ENCODE measurements around the gene SNRK. TPM values are rescaled to one million over a fixed set of nuclear protein-coding genes. Genes with fewer than 3 reads are reported as not detected.

The SNRK gene
- total RNA-seq, 1 donor from 2014 or later = 26.1 TPM

DNA sequence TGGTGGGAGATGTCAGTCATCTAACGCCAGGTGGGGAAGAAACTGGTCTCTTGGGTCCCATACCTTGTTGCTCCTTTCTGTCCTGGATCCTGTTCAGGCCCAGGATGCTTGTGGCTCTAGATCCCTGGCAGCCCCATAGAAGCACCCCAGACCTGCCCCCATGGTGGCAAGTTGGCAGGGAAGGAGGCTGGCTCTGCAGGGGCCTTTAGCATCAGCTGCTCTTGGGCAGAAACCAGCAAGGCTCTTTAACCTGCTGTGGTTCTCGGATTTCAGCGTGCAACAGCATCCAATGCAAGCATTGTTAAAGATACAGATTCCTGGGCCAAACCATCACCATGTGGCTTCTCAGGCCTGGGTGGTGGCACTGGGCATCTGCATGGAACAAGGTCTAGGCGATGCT lies 75.8 kb downstream of the SNRK start:
- no peak for DNase-seq (ENCODE audit: low spot score)
- H3K27me3 Mint-ChIP-seq (ENCODE audit: insufficient read depth, low read depth) = peaks cover 7% of the 10 kb centered on the region

DNA sequence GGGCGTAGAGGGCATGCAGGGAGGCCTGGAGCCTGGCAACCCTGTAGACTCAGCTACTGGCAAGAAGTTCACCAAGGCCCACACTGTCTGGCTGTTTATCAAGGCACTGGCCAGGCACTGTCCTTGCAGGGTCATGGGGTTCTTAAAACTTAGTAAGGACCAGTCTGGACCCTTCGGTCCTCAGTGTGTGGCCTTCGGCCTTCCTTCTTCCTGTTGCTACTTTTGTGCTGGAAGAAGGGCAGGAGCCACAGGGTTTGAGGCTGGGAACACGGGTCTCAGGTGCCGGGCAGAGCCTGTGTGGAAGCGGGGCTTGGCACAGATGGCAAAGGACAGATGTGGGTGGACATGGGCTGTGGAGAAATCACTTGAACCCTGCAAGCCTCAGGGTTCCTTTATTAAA lies 76.6 kb downstream of the SNRK start:
- no peak overlapping the region for H3K9ac ChIP-seq
- Mint-ChIP-seq H3K27ac (peak overlapping the region; percentile 57), H3K36me3 (peaks cover 7% of the 10 kb centered on the region), H3K27me3 (ENCODE audit: insufficient read depth, low read depth) (peaks cover 10% of the 10 kb centered on the region), H3K9me3 (peaks cover 2% of the 10 kb centered on the region), H3K4me1 (no peaks in the 10 kb centered on the region), H3K4me3 (no peak overlapping the region)
- no peaks in the 10 kb centered on the region for H3K4me1 ChIP-seq
- peaks cover 6% of the 10 kb centered on the region for H3F3A ChIP-seq (ENCODE audit: low read depth)
- H3K79me2 ChIP-seq (ENCODE audit: low read depth) = no peaks in the 10 kb centered on the region
- no peak overlapping the region for H3K4me2 ChIP-seq
- DNase-seq (ENCODE audit: low spot score) = no peak
- no peak overlapping the region for H2AFZ ChIP-seq (replicated peaks)
- H3K27me3 ChIP-seq = no peaks in the 10 kb centered on the region
- H3K27ac ChIP-seq = no peak overlapping the region
- H3K36me3 ChIP-seq = no peaks in the 10 kb centered on the region
- no peak for TF ChIP-seq EZH2 (IDR thresholded peaks at IDR 0.05)
- TF ChIP-seq EZH2phosphoT487 (IDR thresholded peaks at IDR 0.05) = no peak
- H3K4me3 ChIP-seq = no peak overlapping the region
- no peaks in the 10 kb centered on the region for H4K20me1 ChIP-seq (ENCODE audit: low read depth)
- H3K9me3 ChIP-seq (ENCODE audit: low read depth) = no peaks in the 10 kb centered on the region

More for the DNA sequence above, 75.8 kb downstream of the SNRK start:
- H3K27me3 ChIP-seq = no peaks in the 10 kb centered on the region
- H3F3A ChIP-seq (ENCODE audit: low read depth) = peaks cover 6% of the 10 kb centered on the region
- H3K4me2 ChIP-seq = no peak overlapping the region
- H3K4me3 ChIP-seq = no peak overlapping the region
- Mint-ChIP-seq H3K36me3 (peaks cover 7% of the 10 kb centered on the region), H3K27ac (no peak overlapping the region), H3K4me3 (no peak overlapping the region), H3K9me3 (peaks cover 2% of the 10 kb centered on the region), H3K4me1 (no peaks in the 10 kb centered on the region)
- no peaks in the 10 kb centered on the region for H4K20me1 ChIP-seq (ENCODE audit: low read depth)
- no peak overlapping the region for H3K9ac ChIP-seq
- H2AFZ ChIP-seq (replicated peaks) = no peak overlapping the region
- H3K79me2 ChIP-seq (ENCODE audit: low read depth) = no peaks in the 10 kb centered on the region
- no peaks in the 10 kb centered on the region for H3K36me3 ChIP-seq
- TF ChIP-seq, protein P1, sequence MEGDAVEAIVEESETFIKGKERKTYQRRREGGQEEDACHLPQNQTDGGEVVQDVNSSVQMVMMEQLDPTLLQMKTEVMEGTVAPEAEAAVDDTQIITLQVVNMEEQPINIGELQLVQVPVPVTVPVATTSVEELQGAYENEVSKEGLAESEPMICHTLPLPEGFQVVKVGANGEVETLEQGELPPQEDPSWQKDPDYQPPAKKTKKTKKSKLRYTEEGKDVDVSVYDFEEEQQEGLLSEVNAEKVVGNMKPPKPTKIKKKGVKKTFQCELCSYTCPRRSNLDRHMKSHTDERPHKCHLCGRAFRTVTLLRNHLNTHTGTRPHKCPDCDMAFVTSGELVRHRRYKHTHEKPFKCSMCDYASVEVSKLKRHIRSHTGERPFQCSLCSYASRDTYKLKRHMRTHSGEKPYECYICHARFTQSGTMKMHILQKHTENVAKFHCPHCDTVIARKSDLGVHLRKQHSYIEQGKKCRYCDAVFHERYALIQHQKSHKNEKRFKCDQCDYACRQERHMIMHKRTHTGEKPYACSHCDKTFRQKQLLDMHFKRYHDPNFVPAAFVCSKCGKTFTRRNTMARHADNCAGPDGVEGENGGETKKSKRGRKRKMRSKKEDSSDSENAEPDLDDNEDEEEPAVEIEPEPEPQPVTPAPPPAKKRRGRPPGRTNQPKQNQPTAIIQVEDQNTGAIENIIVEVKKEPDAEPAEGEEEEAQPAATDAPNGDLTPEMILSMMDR (IDR thresholded peaks at IDR 0.05) = no peak
- no peak for TF ChIP-seq EZH2phosphoT487 (IDR thresholded peaks at IDR 0.05)
- no peak for TF ChIP-seq EZH2 (IDR thresholded peaks at IDR 0.05)
- no peaks in the 10 kb centered on the region for H3K4me1 ChIP-seq
- no peaks in the 10 kb centered on the region for H3K9me3 ChIP-seq (ENCODE audit: low read depth)
- no peak overlapping the region for H3K27ac ChIP-seq

DNA sequence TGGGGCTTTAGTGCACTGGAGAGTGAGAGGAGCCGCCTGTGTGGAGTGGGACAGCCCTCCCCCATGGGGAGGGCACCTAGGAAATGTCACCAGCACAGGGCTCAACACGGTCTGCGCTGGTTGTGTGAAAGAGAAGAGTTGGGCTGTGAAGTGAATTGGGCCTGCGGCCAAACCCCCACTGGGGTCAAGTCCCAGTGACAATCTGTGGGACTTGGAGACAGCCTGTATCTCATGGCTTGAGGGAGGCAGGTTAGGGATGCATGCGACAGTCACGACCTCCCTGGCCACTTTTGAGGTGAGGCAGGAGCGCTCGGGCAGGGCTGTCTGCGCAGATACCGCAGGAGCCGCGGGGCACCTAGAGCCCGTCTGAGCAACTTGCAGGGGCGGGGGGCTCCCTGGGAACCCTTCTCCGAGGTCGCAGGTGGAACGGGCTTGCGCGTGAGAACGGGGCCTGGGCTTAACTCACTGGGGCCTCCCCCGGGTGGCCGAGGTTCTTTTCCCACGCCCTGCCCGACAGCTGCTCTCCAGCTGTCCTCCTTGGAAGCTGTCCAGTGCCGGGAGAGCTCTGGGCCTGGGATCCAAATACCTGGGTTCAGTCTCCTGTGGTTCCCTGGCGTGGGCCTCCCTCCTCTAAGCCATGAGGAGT lies 77.4 kb downstream of the SNRK start:
- H3K4me2 ChIP-seq = no peak overlapping the region
- peaks cover 6% of the 10 kb centered on the region for H3F3A ChIP-seq (ENCODE audit: low read depth)
- TF ChIP-seq EZH2phosphoT487 (IDR thresholded peaks at IDR 0.05) (no peak), EZH2 (IDR thresholded peaks at IDR 0.05) (no peak)
- TF ChIP-seq, protein P1 (IDR thresholded peaks at IDR 0.05) = no peak
- H3K4me1 ChIP-seq = no peaks in the 10 kb centered on the region
- no peak overlapping the region for H3K4me3 ChIP-seq
- H3K36me3 Mint-ChIP-seq = peaks cover 7% of the 10 kb centered on the region
- H3K9ac ChIP-seq = no peak overlapping the region
- H3K4me3 Mint-ChIP-seq = no peak overlapping the region
- H3K4me1 Mint-ChIP-seq = no peaks in the 10 kb centered on the region
- peaks cover 9% of the 10 kb centered on the region for H3K27me3 Mint-ChIP-seq (ENCODE audit: insufficient read depth, low read depth)
- no peaks in the 10 kb centered on the region for H3K9me3 ChIP-seq (ENCODE audit: low read depth)
- no peaks in the 10 kb centered on the region for H3K27me3 ChIP-seq
- H3K9me3 Mint-ChIP-seq = peaks cover 2% of the 10 kb centered on the region
- H2AFZ ChIP-seq (replicated peaks) = no peak overlapping the region
- no peaks in the 10 kb centered on the region for H3K79me2 ChIP-seq (ENCODE audit: low read depth)
- H3K36me3 ChIP-seq = no peaks in the 10 kb centered on the region
- H3K27ac Mint-ChIP-seq = peak overlapping the region; percentile 57
- no peaks in the 10 kb centered on the region for H4K20me1 ChIP-seq (ENCODE audit: low read depth)
- no peak overlapping the region for H3K27ac ChIP-seq
- DNase-seq (ENCODE audit: low spot score) = no peak

DNA sequence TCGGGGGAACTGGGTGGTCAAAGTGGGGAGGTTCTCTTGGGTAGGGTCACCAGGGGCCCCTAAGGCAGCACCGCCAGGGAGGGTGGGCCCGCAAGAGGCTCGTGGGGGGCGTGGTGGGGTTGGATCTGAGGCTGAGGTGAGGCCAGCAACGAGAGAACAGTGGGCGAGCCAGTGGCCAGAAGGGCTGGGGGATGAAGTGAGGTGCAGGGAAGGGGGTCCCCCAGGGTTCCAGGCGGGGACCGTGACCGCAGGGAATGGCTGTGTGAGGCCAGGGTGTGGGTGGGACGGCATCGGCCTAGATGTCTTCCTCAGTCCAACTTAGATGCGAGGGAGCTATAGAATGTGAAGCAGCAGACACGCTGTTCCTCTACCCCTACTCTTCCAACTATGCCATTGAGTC lies 78.2 kb downstream of the SNRK start:
- H3K36me3 Mint-ChIP-seq = peaks cover 7% of the 10 kb centered on the region
- Histone ChIP-seq H4K20me1 (ENCODE audit: low read depth) (no peaks in the 10 kb centered on the region), H3K27me3 (no peaks in the 10 kb centered on the region), H2AFZ (replicated peaks) (no peak overlapping the region), H3K4me2 (no peak overlapping the region), H3K9me3 (ENCODE audit: low read depth) (no peaks in the 10 kb centered on the region), H3K4me3 (no peak overlapping the region), H3K27ac (no peak overlapping the region), H3K9ac (no peak overlapping the region), H3F3A (ENCODE audit: low read depth) (peaks cover 6% of the 10 kb centered on the region), H3K4me1 (no peaks in the 10 kb centered on the region), H3K36me3 (no peaks in the 10 kb centered on the region), H3K79me2 (ENCODE audit: low read depth) (no peaks in the 10 kb centered on the region)
- no peak overlapping the region for H3K27ac Mint-ChIP-seq
- no peak for DNase-seq (ENCODE audit: low spot score)
- no peaks in the 10 kb centered on the region for H3K4me1 Mint-ChIP-seq
- H3K4me3 Mint-ChIP-seq = no peak overlapping the region
- peaks cover 9% of the 10 kb centered on the region for H3K27me3 Mint-ChIP-seq (ENCODE audit: insufficient read depth, low read depth)
- TF ChIP-seq, protein P1 (IDR thresholded peaks at IDR 0.05) = no peak
- TF ChIP-seq EZH2 (IDR thresholded peaks at IDR 0.05) (no peak), EZH2phosphoT487 (IDR thresholded peaks at IDR 0.05) (no peak)
- H3K9me3 Mint-ChIP-seq = peaks cover 2% of the 10 kb centered on the region

All from neural progenitor cell (in vitro differentiated cells).